Panc1 (cell line): ENCODE results near the gene BTBD9. TPM values are rescaled to one million over a fixed set of nuclear protein-coding genes. Genes with fewer than 3 reads are reported as not detected.
"Not testable (repeated sequence)": the region's sequence is repeated elsewhere in the genome, so short reads cannot be mapped to it uniquely, and the experiment has no call there.

ENCODE experiments used
- ATAC-seq: fragments of 200-7000 bp; cut with Tn5 transposase; 2 replicates; pipeline ENCODE4 v1.9.1; 2020; ENCODE audit warnings: mild to moderate bottlenecking, moderate library complexity
- BruUV-seq: library from RNA; stranded (reverse); fragments of 400-500 nt; replicated peaks from 2 replicates; lab custom pipeline; 2021; lab: Mats Ljungman, UMichigan
- CTCF ChIA-PET: fragments of 300-600 bp; sonication (Branson Sonifier 250); formaldehyde crosslinking; loops from one replicate; lab custom pipeline; 2022; ENCODE audit warnings: antibody characterized with exemption; lab: Charles Lee
- POLR2A ChIA-PET: fragments of 300-600 bp; sonication (Branson Sonifier 250); formaldehyde crosslinking; loops from one replicate; lab custom pipeline; 2022; ENCODE audit warnings: antibody characterized with exemption; lab: Charles Lee
- DNase-seq: peaks from one replicate; pipeline ENCODE4 v3.0.0-alpha.2; 2010; ENCODE audit warnings: low read depth, low spot score
- H3K27ac ChIP-seq: 2 replicates; pipeline ENCODE4 v1.5.1; 2011; ENCODE audit warnings: mild to moderate bottlenecking, low read length, inconsistent platforms
- H3K27me3 ChIP-seq: fragments of 200-500 bp; sonication (Bioruptor generic); 2 replicates; pipeline ENCODE4 v1.6.0; 2014; ENCODE audit warnings: low read length, inconsistent platforms; ENCODE audit not compliant: control insufficient read depth, insufficient read depth
- H3K36me3 ChIP-seq: fragments of 200-500 bp; sonication (Bioruptor generic); 2 replicates; pipeline ENCODE4 v1.5.1; 2014; ENCODE audit warnings: inconsistent platforms, mild to moderate bottlenecking, low read length, moderate library complexity; ENCODE audit not compliant: control insufficient read depth, insufficient read depth
- H3K4me1 ChIP-seq: 2 replicates; pipeline ENCODE4 v1.5.1; 2011; ENCODE audit warnings: inconsistent platforms, mild to moderate bottlenecking, low read length, moderate library complexity; ENCODE audit not compliant: control insufficient read depth, insufficient read depth
- H3K4me3 ChIP-seq, 2 experiments: 2 replicates each; pipeline ENCODE4 v1.5.1; 2011 to 2012; ENCODE audit warnings: low read depth in 2 of 2, low read length in 2 of 2, mild to moderate bottlenecking in 2 of 2, inconsistent platforms in 1 of 2, moderate library complexity in 1 of 2
- H3K9me3 ChIP-seq: fragments of 200-500 bp; sonication (Bioruptor generic); 2 replicates; pipeline ENCODE4 v1.5.1; 2014; ENCODE audit warnings: low read depth, mild to moderate bottlenecking, inconsistent platforms, low read length, moderate library complexity; ENCODE audit not compliant: control insufficient read depth, insufficient read depth
- CTCF ChIP-seq: fragments of 450-650 bp; IDR thresholded peaks from 2 replicates; pipeline ENCODE4 v1.5.1; 2017; ENCODE audit warnings: mild to moderate bottlenecking
- POLR2AphosphoS5 ChIP-seq: IDR thresholded peaks from 2 replicates; pipeline ENCODE4 v1.6.1; 2012; ENCODE audit warnings: mild to moderate bottlenecking, low read depth, low read length, moderate library complexity
- REST ChIP-seq, 2 experiments: IDR thresholded peaks; 2 replicates each; pipeline ENCODE4 v1.6.1; 2011 to 2012; ENCODE audit warnings: low read depth in 2 of 2, control low read depth in 1 of 2, low read length in 1 of 2, mild to moderate bottlenecking in 1 of 2, moderate library complexity in 1 of 2; ENCODE audit not compliant: insufficient read depth in 1 of 2
- SIN3A ChIP-seq: IDR thresholded peaks from 2 replicates; pipeline ENCODE4 v1.6.1; 2012; ENCODE audit warnings: low read depth, mild to moderate bottlenecking, low read length, moderate library complexity, borderline replicate concordance; ENCODE audit not compliant: insufficient read depth
- TCF7L2 ChIP-seq: IDR thresholded peaks from 2 replicates; pipeline ENCODE4 v1.6.1; 2011; ENCODE audit warnings: mild to moderate bottlenecking, low read depth, low read length, inconsistent platforms
- in situ Hi-C: cut with HindIII; loops from 2 replicates; pipeline ENCODE4 v1.10.0; 2016; ENCODE audit warnings: low sequenced_read_pairs, low pct_unique_long_range_greater_than_20kb
- intact Hi-C: fragments of 100-400 bp; cut with micrococcal nuclease; formaldehyde crosslinking; loops from one replicate; pipeline ENCODE4 v1.10.0; 2022; ENCODE audit not compliant: unreplicated experiment
- total RNA-seq: library from RNA; stranded (reverse); gene quantifications from one replicate; pipeline ENCODE4 v1.2.1, GENCODE V29; 2021; ENCODE audit not compliant: unreplicated experiment

BTBD9 gene
- total RNA-seq, 1 experiment from 2014 or later: 12.8 TPM

- ATAC-seq (no peak), DNase-seq (no peak)
- TF ChIP-seq REST (IDR thresholded peaks at IDR 0.05; ENCODE audit: insufficient read depth in 1 of 2, low read depth in 2 of 2, low read length in 1 of 2) (no peak), TCF7L2 (no peak), CTCF (no peak), POLR2AphosphoS5 (no peak), SIN3A (no peak)
- CTCF ChIA-PET: no interaction called here
- in situ Hi-C loops (no loop called here), intact Hi-C loops (no loop called here)
- no TSS peak for BruUV-seq
- Histone ChIP-seq H3K36me3 (no peaks in the 10 kb centered on the region), H3K4me3 (no peak overlapping the region), H3K9me3 (no peaks in the 10 kb centered on the region), H3K4me1 (no peaks in the 10 kb centered on the region), H3K27ac (no peak overlapping the region), H3K27me3 (no peaks in the 10 kb centered on the region)
- POLR2A ChIA-PET: no interaction called here
Observed at GRCh38 chr6:38348371-38348770, 291.4 kb downstream of the BTBD9 start.

- H3K36me3 ChIP-seq, BruUV-seq, in situ Hi-C loops, H3K27me3 ChIP-seq, intact Hi-C loops, H3K4me1 ChIP-seq, ATAC-seq, H3K4me3 ChIP-seq, H3K9me3 ChIP-seq, CTCF ChIA-PET, POLR2A ChIA-PET, H3K27ac ChIP-seq, DNase-seq: not testable (repeated sequence)
- peak; percentile 41 to 60; a peak in 3 of 4 replicates for TF ChIP-seq REST (IDR thresholded peaks at IDR 0.05; ENCODE audit: insufficient read depth in 1 of 2, low read depth in 2 of 2, low read length in 1 of 2)
Observed at GRCh38 chr6:38347829-38348228, 291.9 kb downstream of the BTBD9 start.
